ENCODE measurements around the gene MCU.

- no peak for TF ChIP-seq POLR2A (IDR thresholded peaks at IDR 0.05)
- TF ChIP-seq CTCF (IDR thresholded peaks at IDR 0.05), result no peak
- no peak for TF ChIP-seq POLR2AphosphoS5 (IDR thresholded peaks at IDR 0.05; ENCODE audit: insufficient read depth in 1 of 2, low read depth in 1 of 2)
Measured at GRCh38 chr10:72830625-72831024, 138.7 kb downstream of the MCU start.
